ENCODE results near the gene ANKRD28.

The ANKRD28 gene

DNA sequence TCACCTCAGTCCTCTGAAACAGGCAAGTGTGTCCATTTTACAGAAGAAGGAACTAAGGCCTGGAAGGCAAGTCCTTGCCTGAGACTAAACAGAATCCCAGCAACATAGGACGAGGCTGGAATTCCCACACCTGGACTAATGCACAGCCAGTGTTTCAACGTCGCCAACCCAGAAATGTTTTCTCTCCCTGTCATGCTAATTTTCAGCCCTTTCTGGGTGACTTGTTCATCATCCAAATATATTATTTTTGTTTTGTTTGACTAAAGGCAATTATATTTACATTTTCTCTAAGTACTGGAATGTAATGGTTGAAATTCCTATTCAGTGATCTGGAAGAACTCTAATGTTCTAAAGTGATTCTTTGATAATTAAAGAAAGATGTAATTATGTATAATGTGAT, 144.5 kb downstream of the ANKRD28 start:
- TF ChIP-seq, protein P1, sequence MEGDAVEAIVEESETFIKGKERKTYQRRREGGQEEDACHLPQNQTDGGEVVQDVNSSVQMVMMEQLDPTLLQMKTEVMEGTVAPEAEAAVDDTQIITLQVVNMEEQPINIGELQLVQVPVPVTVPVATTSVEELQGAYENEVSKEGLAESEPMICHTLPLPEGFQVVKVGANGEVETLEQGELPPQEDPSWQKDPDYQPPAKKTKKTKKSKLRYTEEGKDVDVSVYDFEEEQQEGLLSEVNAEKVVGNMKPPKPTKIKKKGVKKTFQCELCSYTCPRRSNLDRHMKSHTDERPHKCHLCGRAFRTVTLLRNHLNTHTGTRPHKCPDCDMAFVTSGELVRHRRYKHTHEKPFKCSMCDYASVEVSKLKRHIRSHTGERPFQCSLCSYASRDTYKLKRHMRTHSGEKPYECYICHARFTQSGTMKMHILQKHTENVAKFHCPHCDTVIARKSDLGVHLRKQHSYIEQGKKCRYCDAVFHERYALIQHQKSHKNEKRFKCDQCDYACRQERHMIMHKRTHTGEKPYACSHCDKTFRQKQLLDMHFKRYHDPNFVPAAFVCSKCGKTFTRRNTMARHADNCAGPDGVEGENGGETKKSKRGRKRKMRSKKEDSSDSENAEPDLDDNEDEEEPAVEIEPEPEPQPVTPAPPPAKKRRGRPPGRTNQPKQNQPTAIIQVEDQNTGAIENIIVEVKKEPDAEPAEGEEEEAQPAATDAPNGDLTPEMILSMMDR (IDR thresholded peaks at IDR 0.05; ENCODE audit: control insufficient read depth, extremely low read depth, insufficient read depth) = no peak
- DNase-seq (ENCODE audit: low read depth) = no peak
- no peak overlapping the region for H3K4me3 ChIP-seq (ENCODE audit: low read depth, low read length)

DNA sequence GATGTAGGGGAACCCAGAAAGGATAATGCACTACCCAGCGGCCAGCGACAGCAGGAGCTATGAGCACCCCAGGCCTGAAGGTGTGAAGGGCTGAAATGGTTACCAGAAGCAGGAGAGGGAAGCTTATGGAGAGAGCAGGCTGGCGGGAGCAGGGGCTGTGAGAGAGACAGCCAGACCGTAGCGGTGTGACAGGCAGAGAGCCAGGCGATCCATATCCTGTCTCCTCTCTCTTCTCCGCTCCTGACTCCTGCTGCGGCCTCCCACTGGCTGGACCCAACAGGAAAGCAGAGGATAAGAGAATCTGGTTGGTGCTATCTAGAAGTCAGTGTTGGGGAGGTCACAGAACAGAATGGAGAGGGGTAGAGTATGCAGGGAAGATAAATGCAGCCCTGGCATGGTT, 146.4 kb downstream of the ANKRD28 start:
- DNase-seq (ENCODE audit: low read depth) = no peak
- TF ChIP-seq, protein P1 (IDR thresholded peaks at IDR 0.05; ENCODE audit: control insufficient read depth, extremely low read depth, insufficient read depth) = no peak
- H3K4me3 ChIP-seq (ENCODE audit: low read depth, low read length) = no peak overlapping the region

DNA sequence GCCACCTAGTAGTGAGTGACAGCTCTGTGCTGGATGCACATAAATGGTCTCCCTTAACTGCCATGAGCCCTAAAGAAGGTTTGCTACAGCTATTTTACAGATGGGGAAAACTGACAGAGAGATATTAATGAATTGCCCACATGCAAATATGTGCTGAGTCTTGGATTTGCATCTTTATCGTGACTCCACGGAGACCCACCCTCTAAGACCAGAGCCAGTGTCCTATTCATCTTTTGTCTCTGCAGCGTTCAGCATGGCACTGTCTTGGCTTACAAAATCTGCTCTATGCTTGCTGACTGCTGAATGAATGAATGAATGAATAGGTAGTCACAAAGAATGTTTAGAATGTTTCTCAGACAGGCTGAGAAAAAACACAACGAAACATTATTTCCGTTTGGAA, 147.9 kb downstream of the ANKRD28 start:
- H3K4me3 ChIP-seq (ENCODE audit: low read depth, low read length) = no peak overlapping the region
- TF ChIP-seq, protein P1 (IDR thresholded peaks at IDR 0.05; ENCODE audit: control insufficient read depth, extremely low read depth, insufficient read depth) = no peak
- no peak for DNase-seq (ENCODE audit: low read depth)

DNA sequence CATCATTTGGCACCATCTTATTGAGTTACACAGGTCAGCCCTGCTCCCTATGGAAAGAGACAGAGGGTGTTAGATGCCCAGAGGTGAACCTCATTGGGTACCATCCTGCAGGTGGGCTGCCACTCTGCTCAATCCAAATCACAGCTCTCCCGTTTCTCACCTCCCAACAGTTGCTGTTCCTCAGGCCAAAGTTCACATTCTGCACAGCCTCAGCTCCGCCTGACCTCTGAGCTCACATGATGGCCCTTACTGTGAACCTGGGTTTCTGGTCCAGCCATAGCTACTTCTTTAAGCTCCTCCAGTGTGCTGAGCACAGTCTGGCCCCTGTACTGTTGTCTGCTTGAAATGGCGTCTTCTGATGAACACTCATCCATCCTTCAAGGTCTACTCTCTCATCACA, 148.4 kb downstream of the ANKRD28 start:
- H3K4me3 ChIP-seq (ENCODE audit: low read depth, low read length) = no peak overlapping the region
- DNase-seq (ENCODE audit: low read depth) = no peak
- TF ChIP-seq, protein P1 (IDR thresholded peaks at IDR 0.05; ENCODE audit: control insufficient read depth, extremely low read depth, insufficient read depth) = no peak

DNA sequence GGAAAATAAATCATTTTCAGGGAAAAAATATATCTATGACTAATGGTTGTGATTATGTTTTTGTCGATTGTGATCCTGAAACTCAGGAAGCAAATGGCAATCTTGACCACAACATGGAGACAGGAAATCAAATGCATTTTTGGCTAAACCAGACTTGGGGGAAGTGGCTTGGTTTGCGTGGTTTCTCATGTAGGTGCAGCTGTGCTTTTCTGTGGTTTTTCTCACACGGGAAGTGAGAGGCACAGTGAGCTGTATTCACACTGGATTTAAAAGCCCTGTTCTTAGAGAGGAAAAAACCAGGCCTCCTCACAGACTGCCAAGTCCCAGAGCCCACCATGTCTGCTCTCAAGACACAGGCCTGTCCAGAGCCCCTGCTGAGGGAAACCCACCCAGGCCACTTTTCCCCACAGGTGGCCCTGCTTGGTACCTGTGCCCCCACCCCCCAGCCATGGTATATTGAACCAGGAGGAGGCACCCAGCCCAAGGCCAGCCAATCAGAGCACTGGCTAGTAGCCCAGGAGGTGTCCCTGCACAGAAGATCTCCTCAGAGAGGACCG, 150.1 kb downstream of the ANKRD28 start:
- TF ChIP-seq, protein P1 (IDR thresholded peaks at IDR 0.05; ENCODE audit: control insufficient read depth, extremely low read depth, insufficient read depth) = no peak
- no peak for DNase-seq (ENCODE audit: low read depth)
- no peak overlapping the region for H3K4me3 ChIP-seq (ENCODE audit: low read depth, low read length)

DNA sequence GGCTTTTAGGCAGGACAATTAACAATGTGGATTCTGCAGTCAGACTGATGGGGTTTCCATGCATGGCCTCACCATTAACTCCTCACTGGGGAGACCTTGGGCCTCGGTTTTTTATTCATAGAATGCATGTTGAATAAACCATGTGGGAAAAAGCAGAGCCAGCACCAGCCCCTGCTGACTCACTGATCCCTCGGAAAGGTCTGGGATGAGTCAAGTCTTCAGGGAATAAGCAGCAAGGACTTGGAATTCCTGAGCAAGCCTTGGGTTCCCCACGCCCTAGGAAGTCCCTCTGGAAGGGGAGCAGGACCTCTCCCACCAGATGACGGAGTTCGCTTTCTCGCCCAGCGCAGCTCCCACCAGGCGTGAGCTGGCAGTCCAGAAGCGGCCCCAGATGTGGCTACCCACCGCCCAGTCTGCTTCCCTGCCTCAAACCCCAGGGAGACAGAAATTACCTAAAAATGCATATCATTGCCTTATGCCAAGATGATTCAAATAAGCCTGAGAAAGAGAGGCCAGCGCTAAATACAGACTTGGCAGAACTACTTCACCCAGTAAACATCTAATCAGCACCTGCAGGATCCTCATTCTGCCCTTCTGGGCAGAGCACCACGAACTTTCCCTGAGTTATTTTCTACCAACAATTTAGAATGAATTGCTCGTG, 150.8 kb downstream of the ANKRD28 start:
- no peak for DNase-seq (ENCODE audit: low read depth)
- no peak overlapping the region for H3K4me3 ChIP-seq (ENCODE audit: low read depth, low read length)
- TF ChIP-seq, protein P1 (IDR thresholded peaks at IDR 0.05; ENCODE audit: control insufficient read depth, extremely low read depth, insufficient read depth) = no peak
